NCI-H526 treated with DMSO at 0.1 percent for 48 hours (cell line): Measurements from ENCODE around the gene ZSCAN29.
A peak's percentile ranks its signal among the peaks of the same experiment; 100 is the strongest.

Experiments used
- DNase-seq: peaks from one replicate; lab custom pipeline; 2025; lab: John Stamatoyannopoulos, UW

Gene ZSCAN29

GRCh38 chr15:43347114-43347513 lies 23.7 kb downstream of the ZSCAN29 start:
- no peak for DNase-seq

- no peak for DNase-seq
Observed at GRCh38 chr15:43346305-43346704, 24.5 kb downstream of the ZSCAN29 start.

GRCh38 chr15:43330780-43331087 lies 40.1 kb downstream of the ZSCAN29 start:
- DNase-seq, result no peak

GRCh38 chr15:43329960-43330779 lies 40.7 kb downstream of the ZSCAN29 start, which contains the start of gene LCMT2:
LCMT2 (minus strand) TSS chr15:43330573; CDS start chr15:43330489, 84 bp downstream.
- DNase-seq, result peak; percentile 87

- DNase-seq, result no peak
Observed at GRCh38 chr15:43329217-43329959, 41.5 kb downstream of the ZSCAN29 start.

- DNase-seq, result no peak
Observed at GRCh38 chr15:43325039-43325684, 45.7 kb downstream of the ZSCAN29 start.

GRCh38 chr15:43318990-43319771 lies 51.7 kb downstream of the ZSCAN29 start:
- DNase-seq, result no peak

GRCh38 chr15:43317566-43318184 lies 53.2 kb downstream of the ZSCAN29 start:
- DNase-seq, result no peak

- no peak for DNase-seq
Observed at GRCh38 chr15:43316971-43317346, 53.9 kb downstream of the ZSCAN29 start.

- DNase-seq, result no peak
Observed at GRCh38 chr15:43316016-43316970, 54.5 kb downstream of the ZSCAN29 start.

GRCh38 chr15:43314171-43314570 lies 56.7 kb downstream of the ZSCAN29 start:
- DNase-seq, result no peak

- DNase-seq, result no peak
Observed at GRCh38 chr15:43312378-43312777, 58.5 kb downstream of the ZSCAN29 start.
